Thoracic aorta (tissue), 2 donors: ENCODE measurements around the gene MOV10L1. TPM values are rescaled to one million over a fixed set of nuclear protein-coding genes. Genes with fewer than 3 reads are reported as not detected.

ENCODE experiments used
- ATAC-seq: fragments of 150-250 bp; one replicate; pipeline ENCODE4 v1.8.0; 2017; ENCODE audit warnings: low read depth; ENCODE audit not compliant: insufficient number of reproducible peaks, low FRiP score
- DNase-seq: peaks from one replicate; pipeline ENCODE4 v3.0.0-alpha.2; 2020; ENCODE audit warnings: low spot score
- H3K27ac ChIP-seq, 2 donors: fragments of 200-600 bp; sonication (generic); 1 replicate in 1 of 2; 2 replicates in 1 of 2; pipeline ENCODE4 v1.5.1; 2016; ENCODE audit warnings: mild to moderate bottlenecking in 2 of 2, moderate library complexity in 2 of 2
- H3K27me3 ChIP-seq: fragments of 200-600 bp; sonication (generic); replicated peaks from 2 replicates; pipeline ENCODE4 v1.6.0; 2016; ENCODE audit warnings: mild to moderate bottlenecking; ENCODE audit not compliant: insufficient read depth
- H3K36me3 ChIP-seq: fragments of 200-600 bp; sonication (generic); one replicate; pipeline ENCODE4 v1.5.1; 2016
- H3K4me1 ChIP-seq, 2 donors: fragments of 200-600 bp; sonication (generic); 1 replicate in 1 of 2; 2 replicates in 1 of 2; pipeline versions ENCODE4 v1.5.1 to v1.6.0; 2016; ENCODE audit warnings: low read depth in 2 of 2, mild to moderate bottlenecking in 1 of 2; ENCODE audit not compliant: control insufficient read depth in 1 of 2
- H3K4me3 ChIP-seq: fragments of 200-600 bp; sonication (generic); 2 replicates; pipeline ENCODE4 v1.5.1; 2016; ENCODE audit warnings: mild to moderate bottlenecking
- H3K9me3 ChIP-seq: fragments of 200-600 bp; sonication (generic); 2 replicates; pipeline ENCODE4 v1.5.1; 2016
- CTCF ChIP-seq: fragments of 200-600 bp; sonication (generic); IDR thresholded peaks from one replicate; pipeline ENCODE4 v1.5.1; 2019; ENCODE audit warnings: antibody characterized with exemption
- total RNA-seq, 2 donors: library from RNA; depleted of rRNA; stranded (reverse); fragments of >200 nt; gene quantifications; one replicate each; pipeline versions ENCODE4 v1.1.0 to v1.2.3, GENCODE V29; 2016

Gene MOV10L1
- total RNA-seq, 2 donors from 2014 or later, result 4.6 to 7.4 TPM

- no peak for ATAC-seq
Measured at GRCh38 chr22:50098052-50098451, 8.2 kb downstream of the MOV10L1 start.

DNA sequence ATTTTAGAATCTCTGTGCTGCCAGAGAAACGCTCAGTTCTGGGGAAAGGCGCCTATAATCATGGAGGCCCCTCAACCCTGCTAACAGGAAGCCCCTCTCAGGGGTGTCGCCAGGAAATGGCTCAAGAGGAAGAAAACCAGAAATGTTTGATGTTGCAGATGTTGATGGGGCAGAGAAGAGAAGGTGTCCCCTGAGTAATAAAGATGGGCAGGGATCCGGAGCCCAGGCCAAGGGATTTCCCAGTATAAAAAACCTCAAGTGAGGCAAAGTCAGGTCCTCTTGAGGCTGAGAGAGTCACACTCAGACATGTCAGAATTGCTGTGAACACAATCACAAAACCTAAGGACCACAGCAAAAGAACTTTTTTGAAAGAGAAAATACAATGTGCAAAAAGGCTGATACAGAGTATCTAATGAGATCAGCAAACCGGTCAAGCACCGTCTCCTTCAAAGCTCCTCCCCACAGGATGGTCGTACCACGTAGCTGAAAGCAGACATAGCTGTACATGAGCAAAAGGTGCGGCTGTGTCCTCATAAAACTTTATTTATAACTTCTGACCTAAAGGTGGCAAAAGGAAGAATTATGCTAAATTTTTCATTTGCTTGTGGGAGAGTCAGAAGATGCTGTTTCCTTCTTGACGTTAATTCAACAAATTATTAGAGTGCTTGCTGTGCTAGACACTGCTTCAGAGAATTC is 12.2 kb downstream of the MOV10L1 start:
- H3K27me3 ChIP-seq, result no peaks in the 10 kb centered on the region
- H3K9me3 ChIP-seq, result no peaks in the 10 kb centered on the region
- H3K4me3 ChIP-seq, result no peak overlapping the region
- no peak overlapping the region for H3K27ac ChIP-seq
- no peaks in the 10 kb centered on the region for H3K36me3 ChIP-seq
- TF ChIP-seq CTCF, result no peak
- H3K4me1 ChIP-seq, result no peaks in the 10 kb centered on the region
- ATAC-seq (no peak), DNase-seq (no peak)

More at GRCh38 chr22:50098052-50098451, 8.2 kb downstream of the MOV10L1 start:
- Histone ChIP-seq H3K4me1 (no peaks in the 10 kb centered on the region), H3K9me3 (no peaks in the 10 kb centered on the region), H3K36me3 (no peaks in the 10 kb centered on the region), H3K4me3 (no peak overlapping the region), H3K27me3 (no peaks in the 10 kb centered on the region), H3K27ac (no peak overlapping the region)
- no peak for TF ChIP-seq CTCF
- no peak for DNase-seq

DNA sequence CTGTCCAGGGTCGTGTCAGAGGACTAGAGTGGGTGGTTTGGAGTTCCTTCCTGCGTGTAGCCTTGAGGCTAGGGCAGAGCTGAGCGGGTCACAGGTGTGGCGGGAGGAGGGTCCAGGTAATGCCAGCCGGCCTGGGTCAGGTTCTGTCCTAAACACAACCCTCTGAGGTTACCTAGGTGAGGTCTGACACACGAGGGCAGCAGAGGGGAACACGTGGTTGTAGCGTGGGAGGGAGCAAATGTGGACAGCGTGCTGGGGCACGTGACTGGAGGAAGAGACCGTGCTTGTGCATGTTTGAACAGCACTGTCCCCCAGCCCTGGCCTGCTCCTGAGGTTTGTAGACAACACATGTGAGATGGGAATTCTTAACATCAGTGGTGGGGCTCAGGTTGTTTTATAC is 13.1 kb downstream of the MOV10L1 start:
- no peak for DNase-seq
- Histone ChIP-seq H3K9me3 (no peaks in the 10 kb centered on the region), H3K27me3 (no peaks in the 10 kb centered on the region), H3K27ac (no peak overlapping the region), H3K4me3 (no peak overlapping the region), H3K36me3 (no peaks in the 10 kb centered on the region), H3K4me1 (no peaks in the 10 kb centered on the region)
- no peak for ATAC-seq
- no peak for TF ChIP-seq CTCF

DNA sequence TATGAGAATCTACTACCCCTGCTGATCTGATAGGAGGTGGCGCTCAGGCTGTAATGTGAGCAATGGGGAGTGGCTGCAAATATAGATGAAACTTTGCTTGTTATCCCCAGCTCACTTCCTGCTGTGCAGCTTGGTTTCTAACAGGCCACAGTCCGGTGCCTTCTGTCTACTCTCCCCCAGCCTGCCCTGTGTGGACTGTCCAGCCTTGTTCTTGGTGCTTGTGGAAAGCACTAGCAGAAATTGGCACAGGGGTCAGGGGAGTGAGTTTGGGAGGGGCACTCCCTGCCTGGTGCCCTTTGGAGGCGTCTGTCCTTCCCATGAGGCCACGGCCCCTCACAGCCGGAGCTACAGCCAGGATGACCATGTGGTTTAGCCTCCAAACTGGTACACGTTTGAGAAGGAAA is 14.3 kb downstream of the MOV10L1 start:
- ATAC-seq (no peak), DNase-seq (no peak)
- Histone ChIP-seq H3K4me3 (no peak overlapping the region), H3K4me1 (no peaks in the 10 kb centered on the region), H3K27ac (no peak overlapping the region), H3K9me3 (no peaks in the 10 kb centered on the region), H3K36me3 (no peaks in the 10 kb centered on the region), H3K27me3 (no peaks in the 10 kb centered on the region)
- TF ChIP-seq CTCF, result no peak

DNA sequence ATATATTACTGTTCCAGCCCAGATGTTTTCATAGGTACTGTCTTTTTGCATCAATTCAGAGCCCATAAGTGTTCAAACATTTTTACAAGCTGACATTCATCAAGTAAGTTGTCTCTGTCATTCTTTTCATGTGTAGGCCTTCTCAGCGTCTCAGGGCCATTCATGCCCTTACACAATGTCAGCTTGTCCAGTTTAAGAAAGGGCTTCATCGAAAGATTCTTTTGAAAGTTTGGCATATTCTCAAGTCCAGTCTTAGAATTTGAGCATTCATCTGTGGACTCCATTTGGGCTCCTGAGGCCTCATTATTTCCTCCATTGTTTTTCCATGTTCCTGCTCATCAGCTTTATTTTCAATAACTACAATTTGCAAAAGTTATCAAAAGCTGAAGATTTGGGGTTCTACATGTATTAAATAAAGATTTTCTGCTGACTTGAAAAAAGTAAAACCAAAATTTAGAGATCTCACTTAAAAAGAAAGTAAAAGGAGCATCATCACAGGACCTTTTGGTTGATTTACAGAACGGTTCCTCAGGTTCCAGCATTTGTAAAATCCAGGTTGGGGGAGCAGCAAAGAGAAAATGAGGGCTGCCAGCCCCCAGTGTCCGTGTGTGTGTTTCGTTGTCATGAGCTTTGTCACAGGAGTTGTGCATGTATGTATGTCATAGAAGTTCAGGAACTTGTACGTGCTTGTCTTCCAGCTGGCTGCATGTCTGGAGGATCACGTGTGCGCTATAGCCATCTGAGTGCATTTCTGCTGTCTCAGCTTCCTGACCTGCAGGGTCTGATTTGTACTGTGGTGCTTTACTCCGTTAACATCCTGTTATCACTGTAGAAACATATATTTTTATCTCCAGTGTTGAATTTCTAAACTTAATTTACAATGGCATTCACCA is 15.6 kb downstream of the MOV10L1 start:
- H3K36me3 ChIP-seq, result no peaks in the 10 kb centered on the region
- H3K9me3 ChIP-seq, result no peaks in the 10 kb centered on the region
- H3K4me1 ChIP-seq, result no peaks in the 10 kb centered on the region
- no peaks in the 10 kb centered on the region for H3K27me3 ChIP-seq
- TF ChIP-seq CTCF, result no peak
- DNase-seq, result no peak
- H3K4me3 ChIP-seq, result peak overlapping the region; percentile 8
- ATAC-seq, result no peak
- no peak overlapping the region for H3K27ac ChIP-seq
